ENCODE measurements around the gene PRM1. TPM values are rescaled to one million over a fixed set of nuclear protein-coding genes. Genes with fewer than 3 reads are reported as not detected.

PRM1 gene
- total RNA-seq, 2 experiments from 2014 or later: not detected

GRCh38 chr16:11289202-11289601 is 8.1 kb upstream of the PRM1 start:
- no peak overlapping the region for H3K4me3 Mint-ChIP-seq
- CTCF ChIA-PET: no interaction called here
- POLR2A ChIA-PET: no interaction called here
- no peaks in the 10 kb centered on the region for H3K9me3 Mint-ChIP-seq
- no peak overlapping the region for H3K27ac Mint-ChIP-seq
- H3K27me3 Mint-ChIP-seq: peaks cover 65% of the 10 kb centered on the region
- no peaks in the 10 kb centered on the region for H3K36me3 Mint-ChIP-seq (ENCODE audit: low read depth)
- DNase-seq: no peak
- peaks cover 8% of the 10 kb centered on the region for H3K4me1 Mint-ChIP-seq

GRCh38 chr16:11285842-11286241 is 4.7 kb upstream of the PRM1 start:
- DNase-seq: no peak
- Mint-ChIP-seq H3K27me3 (peaks cover 52% of the 10 kb centered on the region), H3K36me3 (ENCODE audit: low read depth) (no peaks in the 10 kb centered on the region), H3K9me3 (no peaks in the 10 kb centered on the region), H3K4me1 (peaks cover 8% of the 10 kb centered on the region), H3K4me3 (no peak overlapping the region), H3K27ac (no peak overlapping the region)
- CTCF ChIA-PET: no interaction called here
- POLR2A ChIA-PET: interaction anchor here (2.0 kb wide), 1 partner anchor 12 kb away, joined by 5 read pairs; no protein-coding TSS in a partner anchor

DNA sequence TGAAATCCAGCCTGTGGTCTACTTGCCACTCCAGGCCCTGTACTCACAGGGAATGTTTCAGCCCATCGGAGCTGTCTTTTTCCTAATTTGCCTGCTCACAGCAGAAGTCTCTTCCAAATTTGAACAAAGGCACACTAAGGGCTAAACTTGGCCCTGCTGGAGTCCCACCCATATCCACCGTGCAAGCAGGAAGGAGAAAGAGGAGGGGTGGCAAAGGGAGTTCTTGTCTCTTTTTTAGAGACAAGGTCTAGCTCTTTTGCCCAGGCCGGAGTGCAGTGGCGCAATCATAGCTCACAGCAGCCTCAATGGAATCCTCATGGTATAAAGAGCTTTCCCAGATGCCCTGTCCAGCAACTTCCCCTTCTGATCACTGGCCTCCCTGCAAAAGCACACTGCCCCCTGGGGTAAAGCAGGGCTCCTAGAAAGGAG is 2.7 kb upstream of the PRM1 start:
- Mint-ChIP-seq H3K36me3 (ENCODE audit: low read depth) (no peaks in the 10 kb centered on the region), H3K4me1 (peaks cover 8% of the 10 kb centered on the region), H3K9me3 (no peaks in the 10 kb centered on the region), H3K4me3 (no peak overlapping the region), H3K27me3 (peaks cover 45% of the 10 kb centered on the region), H3K27ac (no peak overlapping the region)
- ChIA-PET POLR2A (interaction anchor here (2.0 kb wide), 1 partner anchor 14 kb away, joined by 5 read pairs; no protein-coding TSS in a partner anchor), CTCF (interaction anchor here (0.6 kb wide), 1 partner anchor 811 kb away, joined by 3 read pairs; no protein-coding TSS in a partner anchor)
- no peak for DNase-seq

- CTCF ChIA-PET: no interaction called here
Measured at GRCh38 chr16:11278681-11279628, 2.2 kb downstream of the PRM1 start.

DNA sequence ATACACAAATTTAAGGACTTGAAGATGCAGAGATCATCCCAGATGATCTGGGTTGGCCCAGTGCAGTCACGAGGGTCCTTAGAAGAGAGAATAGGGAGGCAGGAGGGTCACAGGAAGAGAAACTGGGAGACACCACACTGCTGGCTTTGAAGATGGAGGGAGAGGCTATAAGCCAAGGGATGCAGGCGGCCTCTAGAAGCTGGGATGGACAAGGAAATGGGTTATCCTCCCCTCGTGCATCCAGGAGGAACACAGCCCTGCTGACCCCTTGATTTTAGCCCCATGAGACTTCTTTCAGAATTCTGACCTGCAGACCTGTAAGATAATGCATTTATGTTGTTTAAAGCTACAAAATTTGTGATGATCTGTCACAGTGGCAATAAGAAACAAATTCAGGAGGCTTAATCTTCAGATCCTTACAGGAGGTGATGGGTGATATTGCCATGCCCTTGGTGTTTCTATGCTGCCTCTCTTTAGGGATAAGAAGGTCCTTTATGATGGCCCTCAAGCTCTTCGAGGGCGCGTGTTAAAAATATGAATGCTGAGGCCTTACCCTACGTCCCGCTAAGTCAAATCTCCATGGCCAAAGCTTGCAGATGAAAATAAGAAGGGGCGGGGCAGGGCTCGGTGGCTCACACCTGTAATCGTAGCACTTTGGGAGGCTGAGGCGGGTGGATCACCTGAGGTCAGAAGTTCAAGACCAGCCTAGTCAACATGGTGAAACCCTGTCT is 3.4 kb downstream of the PRM1 start:
- CTCF ChIA-PET: no interaction called here
- Mint-ChIP-seq H3K4me1 (no peaks in the 10 kb centered on the region), H3K4me3 (no peak overlapping the region), H3K9me3 (no peaks in the 10 kb centered on the region), H3K27me3 (peaks cover 28% of the 10 kb centered on the region), H3K36me3 (ENCODE audit: low read depth) (no peaks in the 10 kb centered on the region), H3K27ac (no peak overlapping the region)
- no peak for DNase-seq
- POLR2A ChIA-PET: no interaction called here

More at GRCh38 chr16:11278681-11279628, 2.2 kb downstream of the PRM1 start:
- Mint-ChIP-seq H3K27me3 (peaks cover 31% of the 10 kb centered on the region), H3K4me3 (no peak overlapping the region), H3K27ac (no peak overlapping the region), H3K36me3 (ENCODE audit: low read depth) (no peaks in the 10 kb centered on the region), H3K4me1 (no peaks in the 10 kb centered on the region), H3K9me3 (no peaks in the 10 kb centered on the region)
- POLR2A ChIA-PET: no interaction called here
- DNase-seq: no peak

DNA sequence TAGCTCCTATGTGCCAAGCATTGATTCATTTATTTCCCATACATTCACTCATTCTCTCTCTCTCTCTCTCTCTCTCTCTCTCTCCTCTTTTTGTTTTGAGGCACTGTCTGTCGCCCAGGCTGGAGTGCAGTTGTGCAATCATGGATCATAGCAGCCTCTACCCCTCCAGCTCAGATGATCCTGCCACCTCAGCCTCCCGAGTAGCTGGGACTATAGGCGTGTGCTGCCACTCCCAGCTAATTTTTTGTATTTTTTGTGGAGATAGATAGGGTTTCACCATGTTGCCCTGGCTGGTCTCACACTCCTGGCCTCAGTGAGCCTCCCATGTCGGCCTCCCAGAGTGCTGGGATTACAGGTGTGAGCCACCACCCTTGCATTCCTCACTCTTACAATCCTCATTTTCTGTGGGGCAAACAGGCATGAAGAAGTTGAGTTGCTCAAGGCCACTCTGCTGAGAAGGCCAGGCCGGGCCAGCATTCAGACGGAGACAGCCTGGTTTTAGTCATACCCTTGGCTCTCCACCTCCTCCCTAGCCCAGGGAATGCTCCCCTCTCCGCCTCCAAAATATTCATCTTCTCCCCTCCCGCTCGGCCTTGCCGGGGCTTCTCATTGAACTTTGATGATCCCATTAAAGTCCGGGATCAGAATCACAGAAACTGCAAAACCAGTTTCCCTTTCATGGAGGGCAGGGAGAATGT is 4.1 kb downstream of the PRM1 start:
- CTCF ChIA-PET: no interaction called here
- POLR2A ChIA-PET: no interaction called here

GRCh38 chr16:11276143-11276895 is 4.8 kb downstream of the PRM1 start, which contains the start of gene PRM2:
PRM2 (minus strand) TSS chr16:11276480; CDS start chr16:11276370, 110 bp downstream.
- no peaks in the 10 kb centered on the region for H3K9me3 Mint-ChIP-seq
- no peak within 1 kb of the TSS for H3K4me3 Mint-ChIP-seq
- DNase-seq: no peak
- H3K27me3 Mint-ChIP-seq: peaks cover 26% of the 10 kb centered on the region
- H3K27ac Mint-ChIP-seq: no peak within 1 kb of the TSS
- POLR2A ChIA-PET: no interaction called here
- H3K4me1 Mint-ChIP-seq: no peaks in the 10 kb centered on the region
- H3K36me3 Mint-ChIP-seq (ENCODE audit: low read depth): no peaks in the 10 kb centered on the region
- CTCF ChIA-PET: no interaction called here

More for the DNA sequence above, 4.1 kb downstream of the PRM1 start:
- Mint-ChIP-seq H3K27ac (no peak overlapping the region), H3K4me3 (no peak overlapping the region), H3K4me1 (no peaks in the 10 kb centered on the region), H3K36me3 (ENCODE audit: low read depth) (no peaks in the 10 kb centered on the region), H3K27me3 (peaks cover 27% of the 10 kb centered on the region), H3K9me3 (no peaks in the 10 kb centered on the region)
- DNase-seq: no peak

DNA sequence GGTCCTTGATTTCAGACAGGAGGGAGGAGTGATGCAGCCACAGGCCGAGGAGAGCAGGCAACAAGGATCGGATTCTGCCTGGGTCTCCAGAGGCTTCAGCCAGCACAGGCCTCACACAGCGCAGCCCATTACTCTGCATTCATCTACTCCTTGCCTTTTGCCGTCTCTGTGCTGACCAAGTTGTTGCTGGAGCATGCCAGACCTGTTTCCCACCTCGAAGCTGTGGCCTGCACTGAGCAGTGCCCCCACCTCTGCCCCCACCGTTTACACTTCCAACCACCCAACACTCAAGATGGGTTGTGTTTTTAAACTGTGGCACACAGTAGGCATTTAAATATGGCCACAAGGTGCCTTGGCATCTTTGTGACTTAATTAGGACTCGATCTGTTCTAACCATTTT is 6.2 kb downstream of the PRM1 start:
- Mint-ChIP-seq H3K4me3 (no peak overlapping the region), H3K27ac (no peak overlapping the region), H3K36me3 (ENCODE audit: low read depth) (no peaks in the 10 kb centered on the region), H3K9me3 (no peaks in the 10 kb centered on the region), H3K27me3 (peaks cover 30% of the 10 kb centered on the region), H3K4me1 (no peaks in the 10 kb centered on the region)
- no peak for DNase-seq
- ChIA-PET POLR2A (no interaction called here), CTCF (no interaction called here)

DNA sequence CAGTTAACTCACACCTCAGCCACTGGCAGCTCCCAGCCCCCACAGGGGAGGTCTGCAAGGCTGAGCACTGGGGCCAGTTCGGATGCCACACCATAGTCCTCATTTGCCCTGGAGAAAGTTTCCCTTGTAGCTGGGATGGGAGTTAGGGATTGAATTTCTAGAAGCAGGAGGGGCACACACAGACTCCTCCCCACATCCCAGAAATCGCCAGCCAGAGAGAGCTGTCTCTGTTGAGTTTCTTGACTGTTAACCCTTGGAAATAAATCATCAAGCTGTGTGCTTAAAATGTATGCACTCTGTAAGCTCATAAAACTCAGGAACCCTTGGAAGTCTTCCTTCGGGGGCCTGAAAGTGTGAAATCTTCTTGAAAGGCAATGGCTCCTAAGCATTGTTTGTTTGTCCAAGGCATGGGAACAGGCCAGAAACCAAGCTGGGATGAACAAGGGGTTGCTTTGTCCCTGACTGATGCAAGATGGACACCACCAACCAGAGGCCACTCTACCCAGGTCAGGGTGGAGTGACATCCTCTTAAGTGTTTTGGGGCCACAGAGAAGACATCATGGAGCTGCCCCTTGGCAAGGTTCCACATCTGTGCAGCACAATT is 7.3 kb downstream of the PRM1 start:
- peaks cover 31% of the 10 kb centered on the region for H3K27me3 Mint-ChIP-seq
- CTCF ChIA-PET: interaction anchor here (0.9 kb wide), 1 partner anchor 18 kb away, joined by 3 read pairs; no protein-coding TSS in a partner anchor
- POLR2A ChIA-PET: no interaction called here
- H3K4me1 Mint-ChIP-seq: no peaks in the 10 kb centered on the region
- DNase-seq: no peak
- H3K27ac Mint-ChIP-seq: no peak overlapping the region
- no peaks in the 10 kb centered on the region for H3K36me3 Mint-ChIP-seq (ENCODE audit: low read depth)
- H3K4me3 Mint-ChIP-seq: no peak overlapping the region
- no peaks in the 10 kb centered on the region for H3K9me3 Mint-ChIP-seq

GRCh38 chr16:11272921-11273720 is 8.0 kb downstream of the PRM1 start, which contains the start of gene PRM3:
PRM3 (minus strand) TSS chr16:11273629; CDS start chr16:11273595, 34 bp downstream.
- Mint-ChIP-seq H3K36me3 (ENCODE audit: low read depth) (no peaks in the 10 kb centered on the region), H3K4me1 (no peaks in the 10 kb centered on the region), H3K27ac (no peak within 1 kb of the TSS), H3K9me3 (no peaks in the 10 kb centered on the region), H3K27me3 (peaks cover 35% of the 10 kb centered on the region), H3K4me3 (no peak within 1 kb of the TSS)
- POLR2A ChIA-PET: no interaction called here
- DNase-seq: no peak
- CTCF ChIA-PET: interaction anchor here (0.6 to 0.9 kb wide), 2 partner anchors 19 to 105 kb away, joined by 3 to 4 read pairs; no protein-coding TSS in a partner anchor

- Mint-ChIP-seq H3K4me3 (no peak overlapping the region), H3K27me3 (peaks cover 36% of the 10 kb centered on the region), H3K4me1 (no peaks in the 10 kb centered on the region), H3K36me3 (ENCODE audit: low read depth) (no peaks in the 10 kb centered on the region), H3K27ac (no peak overlapping the region), H3K9me3 (no peaks in the 10 kb centered on the region)
- DNase-seq: no peak
- ChIA-PET CTCF (interaction anchor here (0.6 kb wide), 1 partner anchor 106 kb away, joined by 4 read pairs; no protein-coding TSS in a partner anchor), POLR2A (no interaction called here)
Measured at GRCh38 chr16:11272484-11272883, 8.6 kb downstream of the PRM1 start.

Measured in activated CD4-positive, alpha-beta memory T cell treated with anti-CD3 and anti-CD28 coated beads, Interleukin-2, amount 10 ng/mL, durations not matched to agents 7 days and 5 days (primary cell).